Measurements from ENCODE around the gene COL16A1.
A peak's percentile ranks its signal among the peaks of the same experiment; 100 is the strongest.

Gene COL16A1

DNA sequence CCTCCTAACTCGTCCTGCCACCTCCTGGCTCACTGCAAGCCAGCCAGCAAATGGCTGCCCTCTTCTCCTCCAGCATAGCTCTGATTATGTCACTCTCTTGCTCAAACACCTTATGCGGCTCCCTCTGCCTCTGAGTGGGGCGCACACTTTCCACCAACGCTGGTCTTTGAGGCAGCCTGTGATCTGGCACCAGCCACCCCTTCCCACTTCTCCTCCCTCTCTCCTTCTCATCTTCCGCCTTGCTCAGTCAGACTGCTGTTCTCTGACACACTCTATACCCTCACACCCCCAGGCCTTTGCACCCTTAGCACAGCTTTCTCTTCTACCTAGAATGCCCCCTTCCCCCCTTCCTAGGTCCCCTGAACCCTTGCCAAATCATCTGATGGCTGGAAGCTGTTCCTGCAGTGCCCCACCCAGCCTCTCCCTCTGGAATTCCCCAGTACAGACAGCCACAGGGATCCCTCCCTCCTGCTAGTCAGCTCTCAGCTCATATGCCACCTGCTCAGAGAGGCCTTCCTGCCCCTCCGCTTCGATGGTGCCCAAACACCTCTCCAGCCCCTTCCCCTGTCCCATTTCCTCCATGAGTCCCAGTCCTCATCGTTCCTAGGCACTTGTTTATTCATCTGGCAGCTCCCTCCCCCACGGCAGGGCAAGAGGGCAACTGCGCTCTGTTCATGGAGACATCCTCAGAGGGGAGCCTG, 37.4 kb downstream of the COL16A1 start:
- DNase-seq (ENCODE audit: low read depth in 3 of 3): no peak

DNA sequence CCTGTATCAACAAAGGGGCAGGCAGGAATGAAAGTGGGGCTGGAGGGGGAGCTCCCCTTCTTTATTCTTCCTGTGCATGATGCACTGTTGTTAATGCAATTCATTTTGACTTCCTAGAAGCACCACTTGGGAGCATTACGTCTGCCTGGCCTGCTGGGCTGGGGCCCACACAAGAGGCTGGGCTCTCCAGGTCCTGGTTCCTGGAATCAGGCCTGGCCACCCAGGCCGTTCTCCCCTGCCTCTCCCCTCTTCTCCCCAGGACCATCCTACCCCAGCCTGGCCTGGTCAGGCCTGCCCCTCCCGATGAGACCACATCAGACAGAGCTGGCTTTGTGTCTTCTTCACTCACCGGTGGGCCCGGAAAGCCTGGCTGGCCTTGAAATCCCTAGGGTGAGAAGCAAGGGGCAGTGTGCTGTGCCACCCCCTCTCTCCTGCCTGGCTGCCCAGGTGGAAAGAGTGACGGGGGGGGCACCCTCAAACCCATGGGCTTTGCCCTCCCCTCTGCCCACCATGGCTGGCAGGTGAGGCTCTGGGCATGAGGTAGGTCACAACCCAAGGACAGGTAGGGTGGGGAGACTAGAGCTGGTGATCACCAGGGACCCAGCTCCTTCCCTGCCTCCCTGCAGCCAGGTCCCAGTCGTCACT, 38.5 kb downstream of the COL16A1 start:
- DNase-seq (ENCODE audit: low read depth in 3 of 3): no peak

DNA sequence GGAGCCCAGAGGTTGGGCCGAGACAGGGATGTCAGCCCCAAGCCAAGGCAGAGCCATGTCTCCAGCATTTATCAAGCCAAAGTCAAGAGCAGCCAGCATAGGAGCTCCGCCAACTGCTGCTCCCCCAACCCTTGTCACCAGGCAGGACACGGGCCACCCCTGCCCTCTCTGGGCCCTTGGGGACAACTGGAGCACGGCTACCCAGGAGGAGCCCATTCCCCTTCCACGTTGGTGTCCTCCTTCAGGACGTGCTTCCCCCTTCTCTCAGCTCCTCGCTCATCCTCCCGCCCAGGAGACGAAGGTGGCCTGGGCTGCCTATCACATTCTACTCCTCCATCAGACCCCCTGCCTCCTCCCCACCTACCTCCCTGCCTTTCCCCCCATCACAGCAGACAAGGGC, 39.3 kb downstream of the COL16A1 start:
- DNase-seq (ENCODE audit: low read depth in 3 of 3): no peak

DNA sequence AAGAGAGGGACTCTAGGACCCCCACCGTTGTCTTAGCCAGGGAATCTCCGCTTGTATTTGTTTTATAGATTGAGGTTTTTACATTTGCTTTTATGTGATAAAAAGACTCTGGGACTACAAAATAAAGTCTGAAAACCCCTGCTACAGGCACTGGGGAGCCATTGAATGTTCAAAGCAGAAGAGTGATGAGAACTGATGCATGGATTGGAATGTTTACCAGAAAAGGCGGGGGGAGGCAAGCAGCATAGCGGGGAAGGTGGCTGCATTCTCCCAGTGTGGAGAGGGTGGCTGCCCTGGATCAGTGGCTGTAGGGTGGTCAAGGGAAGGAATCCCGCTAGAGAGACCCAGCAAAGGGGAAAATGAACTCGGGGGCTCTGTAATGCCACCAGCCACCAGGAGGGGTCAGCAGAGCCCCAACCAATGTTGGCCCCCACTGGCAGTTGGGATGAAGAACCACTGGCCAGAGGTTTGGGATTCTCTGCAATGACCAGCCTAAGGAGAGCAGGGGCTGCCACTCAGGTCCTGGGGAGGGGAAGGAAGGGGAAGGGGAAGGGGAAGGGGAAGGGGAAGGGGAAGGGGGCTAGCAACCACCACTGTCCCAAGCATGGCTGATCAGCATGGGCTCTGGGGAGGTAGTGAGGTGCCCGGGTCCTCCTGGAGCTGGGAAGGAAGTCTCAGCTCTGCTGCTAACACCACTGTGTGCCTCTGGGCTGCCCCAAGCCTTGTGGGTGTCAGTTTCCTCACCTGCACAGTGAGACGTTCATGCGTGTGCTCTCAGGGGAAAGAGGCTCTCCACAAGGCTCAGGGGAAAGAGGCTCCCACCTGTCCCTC, 40.0 kb downstream of the COL16A1 start:
- peak; percentile 24 to 42 (median 37) for DNase-seq (ENCODE audit: low read depth in 3 of 3)

- DNase-seq (ENCODE audit: low read depth in 3 of 3): no peak
These were observed 41.4 kb downstream of the COL16A1 start for GRCh38 chr1:31662463-31662862.

- no peak for DNase-seq (ENCODE audit: low read depth in 3 of 3)
These were observed 42.0 kb downstream of the COL16A1 start for GRCh38 chr1:31661856-31662255.

- DNase-seq (ENCODE audit: low read depth in 3 of 3): no peak
These were observed 42.9 kb downstream of the COL16A1 start for GRCh38 chr1:31660871-31661455.

DNA sequence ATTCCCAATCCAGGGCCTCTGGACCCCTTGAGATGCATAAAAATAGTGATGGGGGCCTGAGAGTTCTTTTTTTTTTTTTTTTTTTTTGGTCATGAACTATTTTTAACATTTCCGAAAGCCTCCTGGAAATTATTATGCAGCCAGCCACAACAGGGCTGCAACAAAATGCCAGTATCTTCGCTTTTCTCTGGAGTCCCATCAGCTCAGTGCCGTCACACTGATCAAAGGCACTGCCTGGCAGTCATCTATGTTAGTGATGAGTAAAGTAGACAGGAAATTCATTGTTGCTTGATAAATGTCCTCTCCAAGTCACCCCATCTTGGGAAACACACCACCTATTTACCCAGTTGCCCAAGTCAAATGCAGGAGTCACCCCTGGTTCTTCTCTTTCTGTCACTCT, 43.9 kb downstream of the COL16A1 start:
- no peak for DNase-seq (ENCODE audit: low read depth in 3 of 3)

GRCh38 chr1:31658721-31659120, 45.1 kb downstream of the COL16A1 start:
- DNase-seq (ENCODE audit: low read depth in 3 of 3): no peak

DNA sequence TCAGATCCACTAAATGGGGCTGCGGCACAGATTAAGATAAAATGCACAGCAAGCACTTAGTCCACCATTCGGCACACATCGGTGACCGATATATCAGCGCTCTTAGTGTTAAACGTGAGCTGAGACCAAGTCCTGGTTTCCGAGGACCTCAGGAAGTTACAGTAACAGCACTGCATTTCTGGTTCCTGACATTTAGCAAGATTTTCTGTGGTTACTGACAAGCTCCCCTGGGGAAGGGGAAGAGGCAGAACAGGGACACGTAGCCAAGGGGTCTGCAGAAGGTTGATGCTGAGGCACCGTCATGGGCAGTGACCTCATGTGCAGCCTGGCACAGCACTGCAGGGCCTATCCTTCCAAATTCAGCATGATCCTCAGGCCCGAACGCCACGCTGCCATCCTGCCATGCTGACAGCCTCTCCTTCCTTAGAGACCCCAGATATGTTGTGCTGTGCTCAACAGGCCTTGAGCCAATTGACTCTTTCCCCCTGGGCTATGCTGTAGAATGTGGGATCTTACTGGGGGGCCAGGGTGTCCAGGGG, 45.8 kb downstream of the COL16A1 start:
- no peak for DNase-seq (ENCODE audit: low read depth in 3 of 3)

- DNase-seq (ENCODE audit: low read depth in 3 of 3): no peak
These were observed 46.6 kb downstream of the COL16A1 start for GRCh38 chr1:31657020-31657804.

GRCh38 chr1:31655756-31656155, 48.1 kb downstream of the COL16A1 start:
- no peak for DNase-seq (ENCODE audit: low read depth in 3 of 3)

GRCh38 chr1:31655104-31655503, 48.7 kb downstream of the COL16A1 start:
- DNase-seq (ENCODE audit: low read depth in 3 of 3): no peak

DNA sequence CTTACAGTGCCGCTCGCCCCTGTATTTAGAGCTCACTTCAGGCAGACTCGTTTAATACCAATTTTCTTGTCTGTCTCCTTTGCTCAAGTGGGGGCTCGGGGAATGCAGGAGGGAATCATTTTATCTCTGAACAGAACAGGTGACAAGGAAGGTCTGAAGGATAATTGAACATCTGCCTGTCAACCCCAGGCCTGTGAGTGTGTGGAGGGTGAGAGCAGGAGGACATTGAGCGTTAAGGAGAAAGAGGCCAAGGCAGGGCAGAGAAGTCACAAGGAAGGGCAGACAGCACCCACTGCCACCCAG, 49.4 kb downstream of the COL16A1 start:
- no peak for DNase-seq (ENCODE audit: low read depth in 3 of 3)

- DNase-seq (ENCODE audit: low read depth in 3 of 3): no peak
These were observed 49.9 kb downstream of the COL16A1 start for GRCh38 chr1:31653717-31654473.

GRCh38 chr1:31652891-31653499, 50.8 kb downstream of the COL16A1 start:
- DNase-seq (ENCODE audit: low read depth in 3 of 3): no peak

- no peak for DNase-seq (ENCODE audit: low read depth in 3 of 3)
These were observed 52.1 kb downstream of the COL16A1 start for GRCh38 chr1:31651766-31652165.

- DNase-seq (ENCODE audit: low read depth in 3 of 3): no peak
These were observed 52.8 kb downstream of the COL16A1 start for GRCh38 chr1:31651089-31651420.

DNA sequence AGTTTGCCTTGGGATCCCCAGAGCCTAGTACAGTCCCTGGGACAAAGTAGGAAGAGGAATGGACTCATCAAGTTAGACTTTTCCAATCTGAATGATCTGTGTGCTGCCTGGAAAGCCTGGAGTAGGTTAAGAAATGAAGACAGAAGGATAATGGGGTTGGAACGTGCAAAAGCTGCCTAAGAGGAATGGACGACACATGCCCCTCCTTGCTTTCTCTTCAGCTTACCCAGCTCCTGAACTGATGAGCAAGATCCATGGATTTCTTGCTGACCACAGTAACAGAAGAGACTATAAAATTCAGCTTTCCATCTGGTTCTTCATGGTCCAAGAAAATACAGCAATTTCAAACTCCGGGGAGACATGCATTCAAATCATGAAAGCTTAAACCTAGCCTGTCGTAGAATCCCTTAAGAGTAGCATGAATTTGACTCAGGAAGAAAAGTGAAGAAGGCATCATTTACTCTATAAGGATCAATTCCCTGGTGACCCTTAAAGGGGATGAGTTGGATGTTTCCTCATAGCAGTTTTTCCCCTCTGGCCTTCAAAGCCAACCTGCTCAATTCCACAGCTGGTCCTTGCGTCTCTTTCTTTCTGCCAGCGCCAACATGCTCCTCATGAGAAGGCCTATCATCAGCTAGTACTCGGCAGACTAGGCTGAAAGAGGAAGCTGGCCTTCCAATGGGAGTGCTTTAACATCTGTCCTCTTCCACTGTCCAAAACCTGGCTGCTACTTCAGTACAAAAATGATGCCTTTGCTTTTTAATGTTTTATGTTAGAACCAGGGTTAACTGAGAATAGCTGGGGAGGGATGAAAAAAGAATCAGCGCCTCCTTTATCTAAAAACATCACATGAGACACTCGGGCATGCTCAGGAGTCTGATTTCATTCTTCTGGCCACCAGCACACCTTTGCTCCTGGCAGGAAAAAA, 53.4 kb downstream of the COL16A1 start:
- no peak for DNase-seq (ENCODE audit: low read depth in 3 of 3)
